Islet of Langerhans (tissue), 1 donor: ENCODE measurements around the gene SMCO2.
A peak's percentile ranks its signal among the peaks of the same experiment; 100 is the strongest.

Experiments
- FAIRE-seq: peaks from one replicate; lab custom pipeline; 2011; peaks lifted over from hg19 to GRCh38; lab: Jason Lieb, UNC

The SMCO2 gene

DNA sequence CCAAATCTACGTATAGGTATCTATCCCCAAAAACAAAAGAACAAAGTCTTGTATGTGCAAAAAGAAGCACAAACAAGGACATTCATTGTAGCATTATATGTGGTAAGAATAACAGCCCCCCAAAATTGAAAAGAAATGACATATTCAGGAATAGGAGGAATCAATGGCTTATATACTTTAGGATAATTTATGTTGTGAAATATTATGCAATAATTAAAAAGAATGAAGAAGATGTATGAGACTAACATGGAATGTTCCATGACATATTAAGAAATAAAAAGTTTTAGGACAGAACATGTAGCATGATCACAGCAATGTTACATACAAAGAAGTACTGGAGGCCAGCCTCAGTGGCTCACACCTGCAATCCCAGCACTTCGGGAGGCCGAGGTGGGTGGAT, 9.1 kb downstream of the SMCO2 start:
- FAIRE-seq, result no peak

GRCh38 chr12:27456618-27457017, 10.1 kb downstream of the SMCO2 start:
- FAIRE-seq, result no peak

- no peak for FAIRE-seq
Observed at GRCh38 chr12:27460471-27460978, 14.0 kb downstream of the SMCO2 start.

DNA sequence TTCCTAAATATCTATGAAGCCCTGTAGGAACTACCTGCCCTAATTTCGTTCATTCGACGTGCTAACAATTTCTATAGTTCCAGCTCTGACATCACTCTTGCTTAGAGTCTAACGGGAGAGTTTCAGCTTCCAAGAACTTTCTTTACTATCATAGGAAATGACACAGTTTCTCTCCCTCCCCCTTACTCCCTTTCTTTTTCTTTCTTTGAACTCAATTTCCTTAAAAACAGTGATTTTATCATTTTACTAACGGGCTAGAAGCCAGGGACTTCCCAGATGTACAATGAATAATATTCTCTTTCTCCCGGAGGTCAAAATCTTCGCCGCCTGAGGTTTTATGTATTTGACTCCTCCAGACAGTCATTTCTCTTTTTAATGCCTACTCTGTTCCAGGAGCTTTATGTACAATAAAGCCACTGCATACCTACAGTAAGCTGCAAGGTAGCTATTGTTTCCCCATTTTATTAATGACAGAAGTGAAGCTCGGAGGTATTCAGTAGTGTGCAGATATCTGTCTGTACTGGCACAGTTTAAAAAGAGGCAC, 15.7 kb downstream of the SMCO2 start:
- FAIRE-seq, result no peak

DNA sequence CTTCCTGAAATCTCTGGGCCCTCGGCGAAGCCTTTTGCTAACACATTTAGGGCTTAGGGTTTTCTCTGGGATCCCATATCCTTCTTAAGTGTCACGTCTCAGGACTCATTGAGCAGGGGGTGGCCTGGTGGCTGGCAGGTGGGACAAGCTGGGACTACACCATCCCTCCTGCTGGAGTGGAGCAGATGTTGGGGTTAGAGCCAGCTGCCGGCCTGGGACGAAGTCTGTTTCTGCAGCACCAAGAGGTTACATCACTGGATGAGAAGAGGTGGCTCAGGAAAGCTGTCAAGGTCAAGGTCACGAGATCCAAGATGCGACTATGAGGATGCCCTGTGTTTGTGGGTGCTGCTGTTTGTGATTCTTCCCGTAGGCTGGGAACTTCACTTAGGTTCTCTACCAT, 16.3 kb downstream of the SMCO2 start:
- no peak for FAIRE-seq

- no peak for FAIRE-seq
Observed at GRCh38 chr12:27463511-27464219, 17.1 kb downstream of the SMCO2 start.

DNA sequence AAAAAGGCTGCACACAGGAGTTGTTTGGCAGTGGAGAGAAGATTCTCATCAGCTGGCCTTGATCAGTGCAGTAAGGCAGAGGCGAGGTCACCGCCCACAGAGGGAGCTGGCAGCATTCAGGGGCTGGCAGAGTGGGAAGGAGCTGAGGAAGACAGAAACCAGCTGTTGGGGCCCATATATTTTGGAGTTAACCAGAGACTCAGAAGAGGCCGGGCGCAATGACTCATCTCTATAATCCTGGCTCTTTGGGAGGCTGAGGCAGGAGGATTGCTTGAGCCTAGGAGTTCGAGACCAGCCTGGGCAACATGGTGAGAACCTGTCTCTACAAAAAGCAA, 17.7 kb downstream of the SMCO2 start:
- no peak for FAIRE-seq

DNA sequence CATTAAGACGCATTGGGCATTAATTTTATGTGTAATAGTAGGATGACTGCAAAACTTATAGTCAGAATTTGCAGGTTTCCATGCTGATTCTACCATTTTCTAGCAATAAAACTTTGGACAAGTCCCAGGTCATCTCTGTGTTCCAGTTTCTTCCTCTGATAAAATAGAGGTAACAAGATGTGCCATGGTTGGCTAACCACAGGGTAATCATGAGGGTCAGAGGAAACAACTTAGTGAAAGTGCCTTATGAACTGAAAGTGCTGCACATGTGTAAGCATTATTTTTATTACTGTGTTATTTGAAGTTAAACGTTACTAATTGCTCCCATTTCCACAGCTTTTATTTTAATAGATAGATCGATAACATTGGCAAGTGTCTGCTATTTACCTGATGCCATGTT, 21.1 kb downstream of the SMCO2 start:
- no peak for FAIRE-seq

DNA sequence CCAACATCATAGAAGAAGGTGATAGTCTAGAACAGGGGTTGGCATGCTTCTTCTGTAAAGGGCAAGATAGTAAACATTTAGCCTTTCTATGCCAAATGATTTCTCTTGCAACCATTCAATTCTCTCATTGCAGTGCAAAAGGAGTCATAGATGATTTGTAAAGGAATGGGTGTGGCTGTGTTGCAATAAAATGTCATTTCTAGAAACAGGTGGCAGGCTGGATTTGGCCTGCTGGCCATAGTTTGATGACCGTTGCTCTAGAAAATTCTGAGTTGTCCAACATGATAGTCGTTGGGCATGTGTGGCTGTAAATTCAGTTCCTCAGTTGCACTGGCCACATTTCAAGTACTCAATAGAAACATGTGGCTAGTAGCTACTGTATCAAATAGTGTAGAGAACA, 21.7 kb downstream of the SMCO2 start:
- no peak for FAIRE-seq

DNA sequence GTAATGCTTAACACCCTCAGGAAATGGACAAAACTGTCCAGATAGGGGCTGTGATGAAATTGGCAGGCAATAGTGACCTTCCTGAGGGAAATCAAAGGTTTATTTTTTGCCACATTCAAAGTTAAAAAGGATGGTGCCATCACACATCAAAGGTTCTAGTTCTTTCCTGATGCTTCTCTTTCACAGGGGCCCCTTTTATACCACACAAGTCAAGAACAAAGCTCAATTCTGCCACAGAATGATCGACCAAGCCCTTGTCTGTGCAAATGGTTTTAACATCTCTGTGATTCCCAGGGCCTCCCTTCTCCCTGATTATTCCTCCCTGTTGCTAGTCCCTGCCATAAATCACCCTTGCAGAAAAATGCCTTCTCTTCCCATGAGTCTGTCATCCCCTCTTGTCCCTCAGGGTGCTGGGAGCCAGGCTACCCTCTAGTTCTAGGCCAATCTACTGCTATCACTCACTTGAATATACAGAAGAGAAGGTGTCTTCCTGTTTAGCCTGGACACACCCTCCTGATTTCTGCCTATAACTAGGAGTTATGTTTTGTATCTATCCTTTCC, 22.7 kb downstream of the SMCO2 start:
- no peak for FAIRE-seq

DNA sequence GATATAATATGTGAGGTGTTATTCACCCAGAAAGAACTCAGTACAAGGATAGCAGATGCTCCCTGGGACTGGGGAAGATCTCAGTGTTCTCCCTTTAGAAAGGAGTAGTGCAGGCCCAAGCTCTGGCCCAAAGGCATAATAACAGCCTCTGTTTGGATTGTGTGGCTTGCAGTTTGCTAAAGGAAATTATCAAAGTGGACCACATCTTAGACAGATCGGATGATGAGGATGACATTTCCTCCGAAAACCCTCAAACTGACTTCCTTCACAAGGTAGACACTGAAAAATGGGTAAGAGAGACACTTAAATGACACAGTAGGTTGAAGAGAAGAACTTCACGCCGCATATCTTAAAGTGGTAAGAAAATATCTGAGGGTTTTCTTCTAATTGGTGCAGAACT, 26.1 kb downstream of the SMCO2 start:
- FAIRE-seq, result no peak

- FAIRE-seq, result no peak
Observed at GRCh38 chr12:27474344-27474743, 27.8 kb downstream of the SMCO2 start.

- FAIRE-seq, result no peak
Observed at GRCh38 chr12:27477049-27477448, 30.5 kb downstream of the SMCO2 start.

- no peak for FAIRE-seq
Observed at GRCh38 chr12:27478949-27479348, 32.4 kb downstream of the SMCO2 start.

GRCh38 chr12:27480016-27480415, 33.5 kb downstream of the SMCO2 start:
- no peak for FAIRE-seq

GRCh38 chr12:27486961-27487360, 40.4 kb downstream of the SMCO2 start:
- no peak for FAIRE-seq

DNA sequence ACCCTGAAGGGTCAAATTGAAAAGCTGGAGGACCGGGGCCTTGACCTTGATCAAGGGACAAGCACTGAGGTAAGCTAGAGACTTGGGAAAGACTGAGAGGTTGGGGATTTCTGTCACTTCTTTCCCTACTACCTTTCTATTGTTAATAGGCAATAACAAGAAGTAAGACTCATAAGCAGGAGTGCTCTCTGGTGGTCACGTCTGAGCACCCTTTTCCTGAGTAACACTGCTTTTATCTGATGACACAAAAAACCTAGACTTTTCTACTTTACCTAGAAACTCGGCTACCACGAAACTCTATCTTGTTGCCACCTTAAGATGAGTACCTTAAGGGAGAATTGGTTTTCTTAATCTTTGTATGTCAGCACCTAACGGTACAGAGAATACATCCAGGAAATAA, 41.9 kb downstream of the SMCO2 start:
- FAIRE-seq, result no peak

GRCh38 chr12:27491226-27491625, 44.7 kb downstream of the SMCO2 start:
- FAIRE-seq, result no peak

- FAIRE-seq, result no peak
Observed at GRCh38 chr12:27493260-27493940, 46.9 kb downstream of the SMCO2 start.

DNA sequence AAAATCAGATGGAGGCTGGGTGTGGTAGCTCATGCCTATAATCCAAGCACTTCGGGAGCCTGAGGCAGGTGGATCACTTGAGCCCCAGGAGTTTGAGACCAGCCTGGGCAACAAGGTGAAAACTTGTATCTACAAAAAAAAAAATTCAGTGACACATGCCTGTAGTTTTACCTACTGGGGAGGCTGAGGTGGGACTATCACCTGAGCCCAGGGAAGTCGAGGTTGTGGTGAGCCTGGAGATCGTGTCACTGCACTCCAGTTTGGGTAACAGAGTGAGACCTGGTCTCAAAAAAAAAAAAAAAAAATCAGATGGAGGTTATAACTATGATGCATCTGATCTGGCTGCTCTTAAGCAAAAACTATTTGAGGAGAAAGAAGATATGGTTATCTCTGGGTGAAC, 50.9 kb downstream of the SMCO2 start:
- no peak for FAIRE-seq

GRCh38 chr12:27498149-27498548, 51.6 kb downstream of the SMCO2 start:
- FAIRE-seq, result no peak

DNA sequence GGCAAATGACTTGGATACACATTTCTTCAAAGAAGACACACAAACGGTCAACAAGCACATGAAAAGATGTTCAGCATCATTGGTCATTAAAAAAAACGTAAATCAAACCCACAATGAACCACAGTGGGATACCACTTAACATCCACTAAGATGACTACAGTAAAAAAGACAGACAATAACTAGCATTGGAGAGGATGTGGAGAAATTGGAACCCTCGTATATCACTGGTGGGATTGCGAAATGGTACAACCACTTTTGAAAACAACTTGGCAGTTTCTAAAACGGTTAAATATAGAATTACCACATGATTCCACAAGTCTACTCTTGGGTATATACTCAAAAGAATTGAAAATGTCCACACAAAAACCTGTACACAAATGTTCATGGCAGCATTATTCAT, 52.2 kb downstream of the SMCO2 start:
- FAIRE-seq, result peak; percentile 36

DNA sequence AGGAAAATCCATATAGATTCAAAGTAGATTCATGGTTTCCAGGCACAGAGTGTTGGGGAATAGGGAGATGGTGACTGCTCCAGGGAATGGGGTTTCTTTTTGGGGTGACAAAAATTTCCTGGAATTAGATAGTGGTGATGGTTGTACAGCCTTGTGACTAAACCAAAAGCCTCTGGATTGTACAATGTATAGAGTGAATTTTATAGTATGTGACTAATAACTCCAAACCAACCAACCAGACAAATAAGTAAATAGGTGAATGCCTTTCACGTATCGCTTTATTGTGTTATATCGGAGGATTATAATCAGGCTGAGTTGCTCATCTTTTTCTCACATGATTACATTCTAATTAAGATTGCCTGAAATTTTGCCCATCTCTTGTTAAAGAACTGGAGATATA, 52.8 kb downstream of the SMCO2 start:
- FAIRE-seq, result no peak

DNA sequence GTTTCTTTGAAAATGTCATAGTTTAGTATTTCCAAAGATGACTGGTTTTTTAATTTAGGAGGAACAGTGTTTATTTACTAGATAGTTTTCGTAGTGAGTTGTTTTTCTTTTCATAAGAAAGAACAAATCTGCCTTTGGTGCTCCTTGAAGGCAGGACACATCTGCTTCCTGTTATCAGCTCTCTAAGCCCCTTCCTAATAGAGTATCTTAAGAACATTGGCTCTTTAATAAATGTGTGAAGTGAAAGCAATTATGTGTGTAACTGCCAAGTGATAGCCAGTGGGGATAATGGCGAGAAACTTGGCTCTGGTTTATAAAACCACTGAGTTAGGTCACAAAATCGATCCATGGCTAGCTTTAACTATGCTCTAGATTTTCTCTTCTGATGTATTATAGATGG, 54.0 kb downstream of the SMCO2 start:
- FAIRE-seq, result no peak
